Measurements from ENCODE around the gene PER3.
A peak's percentile ranks its signal among the peaks of the same experiment; 100 is the strongest.

The PER3 gene

DNA sequence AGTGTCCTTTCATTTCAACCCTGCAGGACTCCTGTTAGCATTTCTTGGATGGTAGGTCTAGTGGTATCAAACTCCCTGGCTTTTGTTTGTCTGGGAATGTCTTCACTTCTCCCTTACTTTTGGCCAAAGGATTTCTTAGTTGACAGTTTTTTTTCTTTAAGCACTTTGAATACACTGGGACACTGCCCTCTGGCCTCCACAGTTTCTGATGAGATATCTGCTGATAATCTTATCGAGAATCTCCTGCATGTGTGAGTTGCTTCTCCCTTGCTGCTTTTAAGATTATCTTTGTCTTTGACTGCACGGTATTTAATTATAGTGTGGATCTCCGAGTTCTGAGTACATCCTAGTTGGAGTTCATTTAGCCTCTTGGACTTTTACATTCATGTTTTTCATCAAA is 55.4 kb downstream of the PER3 start:
- no peak for DNase-seq

DNA sequence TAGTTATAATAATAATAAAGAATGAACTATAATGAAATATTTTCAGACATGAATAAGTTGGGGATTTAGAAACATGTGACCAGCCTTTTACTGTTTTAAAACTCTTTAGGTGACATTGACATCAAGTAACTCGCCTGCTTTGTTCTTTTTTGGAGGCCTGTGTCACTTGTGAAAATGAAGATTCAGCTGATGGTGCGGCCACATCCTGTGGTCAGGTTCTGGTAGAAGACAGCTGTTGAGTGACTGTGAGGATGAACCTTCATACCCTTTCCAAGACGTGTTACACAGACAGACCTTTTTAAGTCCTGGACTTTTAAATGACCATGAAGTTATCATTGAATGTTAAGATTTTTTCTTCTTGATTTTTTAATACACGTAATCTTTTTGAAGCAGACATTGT is 58.4 kb downstream of the PER3 start:
- DNase-seq = no peak

DNA sequence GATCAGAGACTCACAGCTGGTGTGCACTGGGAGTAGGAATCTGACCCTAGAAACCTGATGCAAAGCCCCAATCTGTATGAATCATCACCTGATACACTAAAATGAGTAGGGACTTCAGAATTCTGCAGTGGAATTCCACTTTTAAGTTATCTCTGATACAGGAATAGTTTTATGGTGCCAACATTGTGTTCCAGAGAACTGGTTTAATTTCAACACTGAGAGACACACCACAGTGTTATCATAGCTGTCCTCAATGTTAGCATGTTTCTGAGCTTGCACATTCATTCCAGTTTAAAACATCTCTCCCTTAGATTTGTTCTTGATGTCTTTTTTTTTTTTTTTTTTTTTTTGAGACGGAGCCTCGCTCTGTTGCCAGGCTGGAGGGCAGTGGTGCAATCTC is 61.7 kb downstream of the PER3 start:
- no peak for DNase-seq

DNA sequence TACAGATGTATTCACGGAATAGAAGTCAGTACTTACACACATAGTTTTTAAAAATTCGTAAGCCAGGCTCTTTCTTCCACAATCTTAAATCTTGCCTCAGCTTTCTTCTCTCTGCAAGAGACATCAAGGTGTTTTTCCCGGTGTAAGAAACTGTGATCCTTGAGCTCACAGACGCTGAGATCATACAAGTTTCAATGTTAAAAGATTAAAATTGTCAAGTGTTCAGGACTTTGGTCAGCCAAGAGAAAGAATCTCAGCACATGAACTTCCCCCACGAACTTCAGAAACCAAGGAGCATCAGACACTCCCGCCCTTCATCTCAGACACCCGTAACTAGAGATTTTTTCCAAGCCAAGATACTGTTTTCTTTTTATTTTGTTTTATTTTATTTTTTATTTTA is 62.6 kb downstream of the PER3 start:
- DNase-seq = no peak

DNA sequence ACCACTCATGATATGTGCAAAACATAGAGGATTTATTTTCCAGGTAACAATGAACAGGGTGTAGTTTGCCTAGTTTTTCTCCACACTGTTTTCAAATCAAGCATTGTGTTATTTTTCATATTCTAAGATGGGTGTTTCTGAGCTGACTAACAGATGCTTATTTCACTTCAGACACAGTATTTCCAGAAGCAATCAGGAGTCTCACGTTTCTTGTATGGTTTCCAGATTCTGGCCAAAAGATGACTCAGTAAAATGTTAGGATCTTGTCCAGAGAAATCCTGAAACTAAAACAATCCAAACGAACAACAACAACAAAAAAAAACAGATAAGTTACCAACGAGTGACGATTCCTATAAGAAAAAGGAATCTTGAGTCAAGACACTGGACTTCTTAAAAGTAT is 63.5 kb downstream of the PER3 start:
- DNase-seq = no peak

DNA sequence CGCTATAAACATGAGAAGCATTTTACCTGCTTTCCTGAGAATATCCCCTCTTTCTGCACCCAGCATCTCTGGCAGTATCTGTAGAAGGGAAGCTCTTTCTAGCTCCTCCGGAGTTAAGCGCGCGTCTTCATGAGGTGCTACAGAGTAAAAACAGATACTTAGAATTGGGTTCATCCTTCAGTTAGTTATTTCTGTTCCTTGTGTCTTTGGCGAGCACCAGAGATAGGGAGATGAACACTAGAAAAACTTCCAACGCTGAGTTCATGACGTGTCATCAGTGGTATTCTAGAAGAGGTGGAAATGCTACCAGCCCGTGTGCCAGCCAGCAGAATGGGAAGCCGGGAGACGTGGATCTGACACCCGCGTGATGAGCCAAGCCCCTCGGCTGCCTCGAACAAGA is 66.7 kb downstream of the PER3 start:
- no peak for DNase-seq

DNA sequence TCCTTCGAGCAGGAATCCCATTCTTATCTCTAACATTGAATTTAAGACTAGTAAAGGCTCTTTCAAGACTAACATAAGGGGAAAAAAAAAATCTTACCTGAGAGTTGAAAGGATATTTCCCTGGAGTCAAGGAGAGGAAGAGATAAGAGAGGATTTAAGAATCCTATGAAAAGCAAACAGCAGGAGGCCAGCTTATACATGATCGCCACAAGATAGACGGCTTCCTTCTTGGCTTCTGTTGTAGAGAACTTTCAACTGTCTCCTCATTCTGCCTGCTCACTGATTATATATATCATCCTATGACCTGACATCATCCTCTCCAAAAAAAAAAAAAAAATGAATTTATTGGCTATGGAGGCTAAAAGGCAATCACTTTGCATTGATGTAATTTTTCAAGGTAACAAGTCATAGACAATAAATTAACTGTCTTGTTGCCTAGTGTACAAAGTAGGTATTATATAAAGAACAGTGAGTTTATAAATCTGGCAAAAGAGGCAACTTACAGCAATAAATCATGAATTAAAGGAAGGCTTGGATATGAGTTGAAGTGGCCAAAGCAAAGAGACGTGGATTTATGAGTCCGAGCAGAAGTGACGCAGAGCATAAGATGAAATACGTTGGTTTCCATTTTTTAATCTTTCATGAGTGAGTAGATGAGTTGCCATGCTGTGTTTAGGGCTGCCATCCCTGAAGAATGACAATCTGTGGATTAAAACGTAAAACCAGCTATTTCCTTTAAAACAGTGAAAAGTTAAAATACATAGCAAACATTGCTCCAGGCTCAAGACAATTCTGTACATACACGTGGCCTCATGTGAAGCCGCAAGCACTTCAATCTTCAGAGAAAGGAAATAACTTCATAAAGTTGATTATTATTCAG is 69.0 kb downstream of the PER3 start, which contains the start of gene UTS2:
UTS2 (minus strand) TSS at position 262 of the 880 bp plus-strand sequence; CDS start at position 200, 62 bp downstream.
- DNase-seq = no peak

DNA sequence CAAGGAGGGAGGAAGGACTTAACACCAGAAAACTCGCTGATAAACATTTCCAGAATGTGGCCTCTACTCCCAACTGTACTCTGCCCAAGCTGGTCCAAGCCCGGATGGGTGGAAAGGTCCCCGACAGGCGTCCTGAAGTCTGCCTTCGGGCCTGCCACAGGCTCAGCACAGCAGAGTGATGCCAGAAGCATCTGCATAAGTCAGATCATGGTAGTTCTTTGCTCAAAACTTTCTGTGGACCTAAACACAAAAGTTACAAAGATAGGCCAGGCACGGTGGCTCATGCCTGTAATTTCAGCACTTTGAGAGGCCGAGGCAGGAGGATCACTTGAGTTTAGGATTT is 69.6 kb downstream of the PER3 start:
- DNase-seq = no peak

DNA sequence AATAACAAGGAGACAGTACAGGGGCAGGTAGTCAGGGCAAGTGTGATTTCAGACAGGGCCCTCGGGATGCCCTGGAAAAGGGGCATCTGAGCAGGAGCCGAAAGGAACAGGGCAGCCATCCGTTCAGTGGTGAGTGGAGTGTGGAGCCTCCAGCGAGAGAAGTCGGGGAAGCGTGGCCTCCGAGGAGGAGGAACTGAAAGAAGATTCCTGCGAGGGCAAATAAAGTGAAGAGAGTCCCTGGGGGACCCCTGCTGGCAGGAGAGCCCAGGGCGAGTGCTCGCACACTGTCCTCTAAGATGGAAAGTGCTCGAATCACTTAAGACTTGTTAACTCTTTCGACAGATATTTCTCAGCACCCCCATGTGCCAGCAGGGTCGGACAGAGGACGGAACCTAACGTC is 72.3 kb downstream of the PER3 start:
- peak; percentile 50 to 77 for DNase-seq

DNA sequence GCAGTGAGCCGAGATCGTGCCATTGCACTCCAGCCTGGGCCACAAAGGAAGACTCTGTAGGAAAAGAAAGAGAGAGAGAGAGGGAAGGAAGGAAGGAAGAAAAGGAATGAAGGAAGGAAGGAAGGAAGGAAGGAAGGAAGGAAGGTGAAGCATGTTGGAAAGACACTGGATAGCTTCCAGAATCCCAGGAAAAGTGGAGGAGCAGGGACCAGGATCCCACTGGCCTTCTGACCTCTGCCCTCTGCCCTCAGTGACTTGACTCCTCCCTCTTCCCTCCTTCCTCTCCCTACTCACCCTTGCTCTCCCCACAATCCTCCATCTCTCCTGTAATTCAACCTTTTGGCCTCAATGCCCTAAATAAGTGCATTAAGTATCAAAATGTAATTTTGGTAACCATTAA is 72.9 kb downstream of the PER3 start:
- no peak for DNase-seq

DNA sequence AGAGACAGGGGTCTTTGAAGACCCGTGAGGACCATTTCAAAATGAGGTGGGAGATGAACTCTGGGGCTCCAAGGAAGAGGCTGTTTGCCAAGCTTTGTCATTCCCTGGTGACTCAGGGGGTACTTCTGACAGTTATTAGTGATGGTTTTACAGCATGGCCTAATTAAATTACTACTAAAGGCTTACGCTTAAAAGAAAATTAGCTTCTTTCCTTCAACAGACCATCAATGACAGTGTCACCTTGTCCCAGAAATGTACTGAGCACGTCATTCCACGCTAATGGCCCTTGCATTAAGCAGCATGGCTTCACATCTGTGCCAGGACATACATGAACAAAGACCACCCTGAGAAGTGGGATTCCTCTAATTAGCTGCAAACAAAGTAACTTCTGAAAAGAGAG is 73.9 kb downstream of the PER3 start:
- DNase-seq = no peak

DNA sequence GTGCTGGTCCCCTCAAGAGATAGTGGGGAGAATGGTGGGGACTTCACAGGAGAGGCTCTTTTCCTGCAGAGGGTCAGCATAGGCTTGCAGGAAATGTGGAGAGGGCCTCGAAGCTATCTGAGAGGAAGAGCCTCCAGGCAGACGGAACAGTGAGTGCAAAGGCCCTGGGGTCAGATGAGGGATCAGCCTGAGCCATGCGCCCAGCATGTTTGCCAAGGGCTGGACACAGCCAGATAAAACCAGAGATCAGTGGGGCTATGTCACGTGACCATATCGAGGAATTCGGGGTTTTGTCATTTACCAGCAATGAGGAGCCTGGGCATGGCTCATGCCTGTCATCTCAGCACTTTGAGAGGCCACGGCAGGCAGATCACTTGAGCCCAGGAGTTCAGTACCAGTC is 75.3 kb downstream of the PER3 start:
- no peak for DNase-seq

DNA sequence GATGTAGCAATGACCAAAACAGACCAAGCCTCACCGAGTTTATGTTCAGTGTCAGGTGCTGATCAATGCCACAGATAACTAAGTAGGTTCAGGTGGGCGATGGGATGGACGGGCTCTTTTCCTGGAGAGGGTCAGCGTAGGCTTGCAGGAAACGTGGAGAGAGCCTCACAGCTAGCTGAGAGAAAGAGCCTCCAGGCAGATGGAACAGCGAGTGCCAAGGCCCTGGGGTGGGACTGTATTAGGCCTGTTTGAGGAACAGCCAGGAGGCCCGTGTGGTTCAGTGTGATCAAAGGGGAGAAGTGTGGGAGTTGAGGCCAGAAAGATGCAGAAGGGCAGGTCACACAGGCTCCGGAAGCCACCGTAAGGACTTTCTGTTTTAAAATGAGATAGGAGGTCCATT is 76.0 kb downstream of the PER3 start:
- no peak for DNase-seq

DNA sequence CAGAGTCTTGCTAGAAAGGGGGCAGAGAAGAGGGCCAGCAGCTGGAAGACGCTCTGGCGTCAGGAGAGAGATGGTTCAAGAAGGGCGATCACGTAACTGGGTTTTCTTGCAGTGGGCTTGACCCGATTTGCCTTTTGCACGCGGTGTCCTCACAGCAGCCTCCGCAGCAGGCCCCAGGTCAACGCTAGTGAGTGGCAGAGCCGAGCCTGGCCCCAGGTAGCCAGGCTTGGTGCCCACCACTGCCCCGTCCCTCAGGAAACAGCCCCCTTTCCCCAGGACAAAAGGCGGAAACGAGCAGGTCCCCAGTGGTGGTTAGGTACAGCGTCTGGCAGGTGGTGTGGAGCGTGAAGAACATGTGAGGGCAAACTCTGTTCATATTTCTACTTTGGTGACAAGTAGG is 77.4 kb downstream of the PER3 start:
- DNase-seq = no peak

DNA sequence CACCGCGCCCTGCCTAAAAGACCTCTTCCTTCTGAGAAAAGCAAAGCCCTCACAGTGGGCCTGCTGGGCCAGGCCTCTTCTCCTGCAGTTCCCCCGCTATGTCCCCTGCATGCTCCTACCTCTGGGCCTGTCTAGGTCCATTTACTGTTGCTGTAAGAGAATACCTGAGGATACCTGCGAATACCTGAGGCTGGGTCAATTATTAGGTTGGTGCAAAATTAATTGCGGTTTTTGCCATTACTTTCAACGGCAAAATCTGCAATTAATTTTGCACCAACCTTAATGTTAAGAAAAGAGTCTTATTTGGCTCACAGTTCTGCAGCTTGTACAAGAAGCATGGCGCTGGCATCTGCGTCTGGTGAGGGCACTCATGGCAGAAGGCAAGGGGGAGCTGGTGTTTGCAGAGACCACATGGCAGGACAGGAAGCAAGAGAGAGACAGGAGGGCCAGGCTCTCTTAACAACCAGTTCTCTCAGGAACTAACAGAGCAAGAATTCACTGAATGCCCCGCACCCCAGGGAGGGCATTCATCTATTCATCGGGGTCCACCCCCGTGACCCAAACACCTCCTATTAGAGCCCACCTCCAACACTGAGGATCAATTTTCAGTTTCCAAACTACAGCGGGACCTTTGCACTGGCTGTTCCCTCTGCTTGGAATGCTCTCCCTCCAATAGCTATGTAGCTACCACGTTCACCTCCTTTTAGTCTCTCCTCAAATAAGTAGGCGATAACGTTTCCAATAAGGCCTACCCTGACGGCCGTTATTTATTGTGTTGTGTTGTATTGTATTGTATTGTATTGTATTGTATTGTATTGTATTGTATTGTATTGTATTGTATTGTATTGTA is 78.3 kb downstream of the PER3 start:
- DNase-seq = no peak

DNA sequence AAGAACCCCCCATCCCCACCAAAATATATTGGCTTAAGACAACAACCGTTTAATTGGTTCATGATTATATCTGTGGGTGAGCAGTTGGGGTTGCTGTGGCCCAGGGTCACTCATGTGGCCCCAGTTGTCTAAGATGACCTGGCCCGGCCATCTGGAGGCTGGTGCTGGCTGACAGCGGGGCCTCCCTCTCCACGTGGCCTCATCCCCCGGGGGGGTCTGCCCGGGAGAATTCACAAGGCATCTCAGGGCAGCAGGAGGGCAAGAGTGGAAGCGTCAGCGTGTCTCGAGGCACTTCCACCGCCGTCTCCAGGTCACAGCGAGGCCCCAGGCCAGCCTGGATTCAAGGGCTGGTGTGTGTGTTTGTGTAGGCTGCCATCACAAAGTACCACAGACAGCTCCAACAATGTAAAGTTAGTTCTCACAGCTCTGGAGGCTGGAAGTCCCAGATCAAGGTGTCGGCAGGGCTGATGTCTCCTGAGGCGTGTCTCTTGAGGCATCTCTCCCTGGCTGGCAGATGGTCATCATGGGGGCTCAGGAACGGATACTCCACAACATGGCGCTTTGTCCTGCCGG is 79.8 kb downstream of the PER3 start:
- DNase-seq = no peak

DNA sequence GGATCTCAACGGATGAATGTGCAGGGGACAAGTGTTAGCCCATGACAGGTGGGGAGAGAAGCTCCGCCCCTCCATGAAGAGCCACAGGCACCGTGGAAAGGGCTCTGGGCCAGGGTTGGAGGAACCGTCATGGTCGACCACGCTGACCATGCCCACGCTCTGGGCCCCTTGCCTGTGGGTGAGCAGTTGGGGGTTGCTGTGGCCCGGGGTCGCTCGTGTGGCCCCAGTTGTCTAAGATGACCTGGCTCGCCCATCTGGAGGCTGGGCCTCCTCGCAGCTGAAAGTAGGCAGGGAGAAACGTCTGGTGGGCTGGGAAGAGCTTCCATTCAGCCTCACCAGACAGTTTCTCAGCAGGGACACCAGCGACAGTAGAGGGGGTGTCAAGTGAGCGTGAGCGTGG is 81.9 kb downstream of the PER3 start:
- no peak for DNase-seq

DNA sequence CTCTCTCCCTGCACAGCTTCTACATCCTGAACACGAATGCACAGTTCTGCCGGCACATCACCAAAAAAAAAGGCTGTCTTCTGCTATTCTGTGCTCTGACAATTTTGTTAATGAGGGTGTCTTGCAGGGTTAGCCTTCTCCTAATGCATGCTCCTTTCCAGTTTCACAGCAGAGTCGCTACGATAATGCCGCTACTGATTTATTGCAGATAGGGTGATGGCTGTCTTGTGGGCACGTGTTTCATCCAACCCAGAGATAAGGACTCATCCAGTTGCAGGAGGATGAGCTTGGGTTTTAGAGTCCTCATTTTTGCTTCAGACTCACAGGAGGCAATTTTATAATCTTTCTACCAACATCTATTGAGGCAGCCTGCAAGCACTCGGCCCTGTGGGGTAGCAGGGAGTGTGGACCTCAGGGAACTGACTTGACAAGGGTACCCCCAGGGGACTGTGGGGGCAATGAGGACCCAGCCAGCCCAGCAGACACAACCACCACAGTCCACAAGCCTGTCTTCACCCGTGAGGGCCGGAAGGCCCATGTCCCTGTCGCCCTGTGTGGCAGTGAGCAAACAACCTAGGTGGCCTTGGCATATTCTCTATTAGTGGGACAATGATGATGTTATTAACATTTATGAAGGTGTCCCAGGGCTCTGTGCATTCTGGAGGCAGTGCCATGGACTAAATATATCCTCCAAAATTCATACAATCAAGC is 84.1 kb downstream of the PER3 start:
- no peak for DNase-seq

DNA sequence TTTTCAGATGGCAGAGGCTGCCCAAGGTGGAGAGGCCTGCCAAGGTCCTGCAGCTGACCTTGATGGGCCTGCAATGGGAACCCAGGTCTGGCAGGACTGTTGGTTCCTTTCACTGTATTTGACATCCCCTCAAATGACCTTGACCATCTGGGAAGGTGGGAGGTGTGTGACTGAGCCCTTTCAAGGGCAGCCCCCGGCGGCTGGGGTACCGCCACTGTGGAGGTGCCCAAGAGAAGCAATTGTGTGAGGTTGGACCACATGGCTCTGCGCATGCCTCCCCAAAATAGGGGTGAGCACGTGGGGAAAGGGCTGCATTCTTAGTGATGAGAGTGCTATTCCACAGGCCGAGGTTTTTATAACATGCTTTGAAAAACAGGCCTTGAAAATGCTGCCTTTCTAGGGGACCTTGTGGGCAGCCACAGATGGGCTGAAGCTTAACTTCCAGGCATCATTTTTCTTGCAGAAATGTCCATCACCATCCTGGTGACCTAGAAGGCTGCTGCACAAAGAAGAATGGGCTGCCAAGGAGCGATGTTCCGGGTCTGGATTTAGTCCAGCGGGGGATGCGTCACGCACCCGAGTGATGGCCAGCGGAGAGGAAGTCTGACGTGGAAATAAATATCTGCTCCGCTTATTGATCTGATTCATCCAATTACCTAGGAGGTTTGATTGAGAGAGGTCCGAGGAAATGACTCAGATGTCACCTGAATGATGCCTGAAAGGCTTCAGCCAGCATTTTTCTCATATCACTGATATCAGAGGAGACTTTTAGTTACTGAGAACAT is 85.2 kb downstream of the PER3 start:
- no peak for DNase-seq

DNA sequence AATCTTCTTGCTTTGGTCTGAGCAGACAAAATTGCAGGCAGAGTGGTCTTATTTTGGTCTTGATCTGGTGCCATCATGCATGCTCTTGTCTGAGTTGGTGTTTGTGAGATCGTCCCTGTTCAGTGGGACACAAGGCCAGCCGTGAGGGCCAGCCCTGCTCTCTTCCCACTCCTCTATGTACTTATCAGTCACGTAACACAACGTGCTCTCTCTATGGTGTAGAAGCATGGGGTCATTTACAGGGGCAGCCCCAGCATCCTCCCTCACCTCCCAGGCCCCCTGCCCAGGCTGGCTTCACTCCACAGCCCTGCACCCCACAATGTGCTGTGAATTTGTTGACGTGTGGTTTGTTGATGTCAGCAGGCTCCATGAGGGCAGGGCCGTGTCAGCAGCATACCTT is 87.0 kb downstream of the PER3 start:
- no peak for DNase-seq

DNA sequence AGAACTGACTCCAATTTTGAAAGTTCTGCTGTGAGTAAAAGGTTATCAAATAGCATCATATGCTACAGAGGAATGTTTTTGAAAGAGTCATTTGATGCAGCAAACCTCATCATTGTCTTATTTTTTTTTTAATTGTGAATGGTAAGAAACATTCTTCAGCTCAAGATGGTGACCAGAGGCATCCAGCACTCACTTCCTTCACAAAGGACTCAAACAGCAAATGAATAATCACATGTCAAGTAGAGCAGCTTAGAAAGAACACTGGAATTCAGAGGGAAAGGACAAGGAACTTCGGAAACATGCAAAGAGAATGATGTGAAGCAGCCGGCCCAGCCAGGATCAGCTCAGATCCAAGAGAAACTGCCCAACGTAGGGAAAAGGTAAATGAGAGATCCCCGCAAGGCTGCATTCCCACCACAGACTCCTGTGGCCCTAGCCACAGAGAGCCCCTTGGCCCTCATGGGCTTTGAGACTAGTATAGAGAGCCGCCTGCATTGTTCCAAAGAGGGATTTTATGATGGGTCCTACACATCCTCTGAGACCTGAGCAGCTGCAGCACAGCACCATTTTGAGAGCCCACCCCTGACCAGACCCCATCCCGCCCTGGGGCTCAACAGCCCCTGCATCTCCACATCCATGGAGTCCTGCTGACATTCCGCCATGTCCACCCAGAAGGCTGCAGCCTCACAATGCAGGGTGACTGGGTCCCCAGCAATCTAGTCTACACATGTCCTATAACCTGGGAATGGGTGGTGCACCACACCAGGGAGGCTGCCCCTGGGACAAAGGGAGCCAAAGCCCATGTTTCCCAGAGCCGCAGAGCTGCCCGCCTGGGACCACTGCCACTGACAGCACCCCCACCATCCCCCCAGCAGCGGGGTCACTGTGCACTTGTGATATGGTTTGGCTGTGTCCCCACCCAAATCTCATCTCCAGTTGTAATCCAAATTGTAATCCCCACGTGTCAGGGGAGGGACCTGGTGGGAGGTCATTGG is 90.0 kb downstream of the PER3 start:
- DNase-seq = no peak
